ENCODE results near the gene MLH1.

The MLH1 gene

DNA sequence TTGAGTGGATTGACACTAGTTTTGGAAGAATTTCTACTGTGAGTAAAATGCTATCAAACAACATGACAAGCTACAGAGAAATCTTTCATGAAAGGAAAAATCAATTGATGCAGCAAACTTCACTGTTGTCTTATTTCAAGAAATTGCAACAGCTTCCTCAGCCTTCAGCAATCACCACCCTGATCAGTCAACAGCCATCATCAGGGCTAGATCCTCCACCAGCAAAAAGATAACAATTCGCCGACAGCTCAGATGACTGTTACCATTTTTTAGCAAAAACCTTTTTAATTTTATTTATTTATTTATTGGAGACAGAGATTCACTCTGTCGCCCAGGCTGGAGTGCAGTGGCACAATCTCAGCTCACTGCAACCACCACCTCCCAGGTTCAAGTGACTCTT, 44.0 kb downstream of the MLH1 start:
- Histone ChIP-seq H3K36me3 (ENCODE audit: insufficient read depth, low read length) (peaks cover 95% of the 10 kb centered on the region), H3K9ac (ENCODE audit: low read length) (no peak overlapping the region), H3K4me2 (ENCODE audit: low read length) (no peak overlapping the region), H2AFZ (ENCODE audit: low read length) (no peak overlapping the region), H3K27ac (ENCODE audit: low read depth, low read length, poor library complexity, severe bottlenecking) (no peak overlapping the region), H4K20me1 (ENCODE audit: insufficient read depth, low read length) (no peaks in the 10 kb centered on the region), H3F3A (ENCODE audit: insufficient read depth, low read length) (no peaks in the 10 kb centered on the region), H3K4me1 (ENCODE audit: insufficient read depth, low read length, severe bottlenecking) (no peaks in the 10 kb centered on the region), H3K9me2 (ENCODE audit: low read depth, low read length) (no peaks in the 10 kb centered on the region), H3K4me3 (ENCODE audit: low read depth, low read length, poor library complexity, severe bottlenecking) (no peak overlapping the region), H3K79me2 (ENCODE audit: insufficient read depth, low read length) (no peaks in the 10 kb centered on the region), H3K9me3 (ENCODE audit: low read length) (no peaks in the 10 kb centered on the region), H3K27me3 (ENCODE audit: insufficient read depth, low read length) (no peaks in the 10 kb centered on the region)
- no peak for TF ChIP-seq EZH2 (IDR thresholded peaks at IDR 0.05; ENCODE audit: borderline replicate concordance, low read length)
- TF ChIP-seq, protein P1, sequence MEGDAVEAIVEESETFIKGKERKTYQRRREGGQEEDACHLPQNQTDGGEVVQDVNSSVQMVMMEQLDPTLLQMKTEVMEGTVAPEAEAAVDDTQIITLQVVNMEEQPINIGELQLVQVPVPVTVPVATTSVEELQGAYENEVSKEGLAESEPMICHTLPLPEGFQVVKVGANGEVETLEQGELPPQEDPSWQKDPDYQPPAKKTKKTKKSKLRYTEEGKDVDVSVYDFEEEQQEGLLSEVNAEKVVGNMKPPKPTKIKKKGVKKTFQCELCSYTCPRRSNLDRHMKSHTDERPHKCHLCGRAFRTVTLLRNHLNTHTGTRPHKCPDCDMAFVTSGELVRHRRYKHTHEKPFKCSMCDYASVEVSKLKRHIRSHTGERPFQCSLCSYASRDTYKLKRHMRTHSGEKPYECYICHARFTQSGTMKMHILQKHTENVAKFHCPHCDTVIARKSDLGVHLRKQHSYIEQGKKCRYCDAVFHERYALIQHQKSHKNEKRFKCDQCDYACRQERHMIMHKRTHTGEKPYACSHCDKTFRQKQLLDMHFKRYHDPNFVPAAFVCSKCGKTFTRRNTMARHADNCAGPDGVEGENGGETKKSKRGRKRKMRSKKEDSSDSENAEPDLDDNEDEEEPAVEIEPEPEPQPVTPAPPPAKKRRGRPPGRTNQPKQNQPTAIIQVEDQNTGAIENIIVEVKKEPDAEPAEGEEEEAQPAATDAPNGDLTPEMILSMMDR (IDR thresholded peaks at IDR 0.05; ENCODE audit: low read length), result no peak

DNA sequence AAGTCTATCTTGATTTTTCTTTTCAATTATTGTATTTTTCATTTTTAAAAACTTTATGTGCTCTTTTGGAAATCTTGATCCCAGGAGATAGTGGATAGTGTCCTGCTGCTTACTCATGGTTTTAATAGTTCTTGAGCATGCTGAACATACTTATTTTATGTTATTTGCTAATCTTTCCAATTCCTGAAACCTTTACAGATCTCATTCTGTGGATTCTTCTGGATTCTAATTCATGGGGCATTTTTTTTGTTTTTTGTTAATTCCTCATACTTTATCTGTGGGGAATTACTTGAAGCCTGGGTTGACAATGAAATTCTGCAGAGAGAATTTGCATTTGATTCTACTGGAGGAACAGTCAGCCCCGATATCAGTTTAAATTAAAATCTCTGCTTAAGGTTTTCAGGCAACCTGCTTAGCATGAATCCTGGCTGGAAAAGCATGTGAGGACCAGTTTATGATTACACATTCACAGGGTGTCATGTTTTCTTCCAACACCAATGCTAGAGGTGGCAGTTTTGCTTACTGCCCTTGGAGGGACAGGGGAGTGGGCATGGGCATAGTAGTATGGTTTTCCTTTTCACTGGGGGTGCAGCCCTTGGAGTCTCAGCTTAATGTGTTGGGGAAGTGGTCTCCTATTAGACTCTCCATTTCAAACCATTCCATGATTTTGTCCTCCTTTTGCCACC, 46.0 kb downstream of the MLH1 start:
- H3K27ac ChIP-seq (ENCODE audit: low read depth, low read length, poor library complexity, severe bottlenecking), result no peak overlapping the region
- no peak for TF ChIP-seq EZH2 (IDR thresholded peaks at IDR 0.05; ENCODE audit: borderline replicate concordance, low read length)
- TF ChIP-seq, protein P1 (IDR thresholded peaks at IDR 0.05; ENCODE audit: low read length), result no peak
- H3K9me3 ChIP-seq (ENCODE audit: low read length), result no peaks in the 10 kb centered on the region
- H3K79me2 ChIP-seq (ENCODE audit: insufficient read depth, low read length), result no peaks in the 10 kb centered on the region
- no peaks in the 10 kb centered on the region for H4K20me1 ChIP-seq (ENCODE audit: insufficient read depth, low read length)
- H3K4me1 ChIP-seq (ENCODE audit: insufficient read depth, low read length, severe bottlenecking), result no peaks in the 10 kb centered on the region
- no peak overlapping the region for H3K4me2 ChIP-seq (ENCODE audit: low read length)
- H3K4me3 ChIP-seq (ENCODE audit: low read depth, low read length, poor library complexity, severe bottlenecking), result no peak overlapping the region
- no peak overlapping the region for H2AFZ ChIP-seq (ENCODE audit: low read length)
- H3K9me2 ChIP-seq (ENCODE audit: low read depth, low read length), result no peaks in the 10 kb centered on the region
- H3K27me3 ChIP-seq (ENCODE audit: insufficient read depth, low read length), result no peaks in the 10 kb centered on the region
- no peak overlapping the region for H3K9ac ChIP-seq (ENCODE audit: low read length)
- H3K36me3 ChIP-seq (ENCODE audit: insufficient read depth, low read length), result peaks cover 77% of the 10 kb centered on the region
- H3F3A ChIP-seq (ENCODE audit: insufficient read depth, low read length), result no peaks in the 10 kb centered on the region

DNA sequence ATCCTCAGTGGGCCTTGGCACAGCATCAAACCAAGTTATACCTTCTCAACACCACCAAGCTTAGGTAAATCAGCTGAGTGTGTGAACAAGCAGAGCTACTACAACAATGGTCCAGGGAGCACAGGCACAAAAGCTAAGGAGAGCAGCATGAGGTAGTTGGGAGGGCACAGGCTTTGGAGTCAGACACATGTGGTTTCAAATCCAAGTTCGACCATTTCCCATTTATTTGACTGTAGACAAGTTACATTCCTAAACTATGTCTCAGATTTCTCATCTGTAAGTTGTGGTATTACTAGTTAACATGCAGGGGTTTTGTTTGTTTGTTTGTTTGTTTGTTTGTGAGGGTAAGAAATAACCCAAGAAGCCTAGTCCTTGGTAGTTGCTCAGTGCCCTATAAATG, 46.9 kb downstream of the MLH1 start:
- H3K4me1 ChIP-seq (ENCODE audit: insufficient read depth, low read length, severe bottlenecking), result no peaks in the 10 kb centered on the region
- H3K9me2 ChIP-seq (ENCODE audit: low read depth, low read length), result no peaks in the 10 kb centered on the region
- TF ChIP-seq, protein P1 (IDR thresholded peaks at IDR 0.05; ENCODE audit: low read length), result no peak
- no peak for TF ChIP-seq EZH2 (IDR thresholded peaks at IDR 0.05; ENCODE audit: borderline replicate concordance, low read length)
- no peaks in the 10 kb centered on the region for H3F3A ChIP-seq (ENCODE audit: insufficient read depth, low read length)
- no peaks in the 10 kb centered on the region for H3K27me3 ChIP-seq (ENCODE audit: insufficient read depth, low read length)
- no peaks in the 10 kb centered on the region for H3K9me3 ChIP-seq (ENCODE audit: low read length)
- H3K36me3 ChIP-seq (ENCODE audit: insufficient read depth, low read length), result peaks cover 68% of the 10 kb centered on the region
- no peak overlapping the region for H3K27ac ChIP-seq (ENCODE audit: low read depth, low read length, poor library complexity, severe bottlenecking)
- H4K20me1 ChIP-seq (ENCODE audit: insufficient read depth, low read length), result no peaks in the 10 kb centered on the region
- H3K79me2 ChIP-seq (ENCODE audit: insufficient read depth, low read length), result no peaks in the 10 kb centered on the region
- no peak overlapping the region for H3K9ac ChIP-seq (ENCODE audit: low read length)
- H3K4me3 ChIP-seq (ENCODE audit: low read depth, low read length, poor library complexity, severe bottlenecking), result no peak overlapping the region
- H2AFZ ChIP-seq (ENCODE audit: low read length), result no peak overlapping the region
- no peak overlapping the region for H3K4me2 ChIP-seq (ENCODE audit: low read length)
